Tibial artery (tissue), 4 donors: ENCODE results near the gene MCCC1.

Experiments
- DNase-seq, 2 donors: peaks; one replicate each; pipeline ENCODE4 v3.0.0-alpha.2; 2019
- H3K27ac ChIP-seq, 2 donors: fragments of 200-600 bp; sonication (generic) in 1 of 2; 1 replicate in 1 of 2; 2 replicates in 1 of 2; pipeline ENCODE4 v1.5.1; 2018 to 2019; ENCODE audit warnings: mild to moderate bottlenecking in 1 of 2
- H3K27me3 ChIP-seq, 2 donors: fragments of 200-600 bp; sonication (generic) in 1 of 2; one replicate each; pipeline versions ENCODE4 v1.5.1 to v1.6.0; 2016 to 2019
- H3K36me3 ChIP-seq, 3 donors: fragments of 200-600 bp; sonication (generic) in 2 of 3; one replicate each; pipeline ENCODE4 v1.5.1; 2016 to 2019; ENCODE audit warnings: mild to moderate bottlenecking in 2 of 3
- H3K4me1 ChIP-seq, 4 donors: fragments of 200-600 bp; sonication (generic) in 2 of 4; 1 replicate in 3 of 4; 2 replicates in 1 of 4; pipeline ENCODE4 v1.5.1; 2016 to 2019
- H3K4me3 ChIP-seq, 2 donors: fragments of 200-600 bp; sonication (generic) in 1 of 2; 1 replicate in 1 of 2; 2 replicates in 1 of 2; pipeline ENCODE4 v1.5.1; 2018 to 2019; ENCODE audit warnings: mild to moderate bottlenecking in 2 of 2
- H3K9me3 ChIP-seq, 3 donors: fragments of 200-600 bp; sonication (generic) in 1 of 3; one replicate each; pipeline ENCODE4 v1.5.1; 2016 to 2019
- CTCF ChIP-seq, 2 experiments: fragments of 200-600 bp in 1 of 2; fragments of 450-650 bp in 1 of 2; IDR thresholded peaks; one replicate each; pipeline ENCODE4 v1.5.1; 2017 to 2019; ENCODE audit warnings: antibody characterized with exemption in 2 of 2, mild to moderate bottlenecking in 1 of 2, moderate library complexity in 1 of 2
- intact Hi-C: fragments of 100-400 bp; cut with DNase I; formaldehyde crosslinking; loops from one replicate; pipeline ENCODE4 v1.15.0; 2023; ENCODE audit warnings: low total_unique reads

The MCCC1 gene

GRCh38 chr3:183044547-183045229, 54.6 kb downstream of the MCCC1 start:
- no peaks in the 10 kb centered on the region for H3K27me3 ChIP-seq
- peaks cover 0 to 11% (median 0%) of the 10 kb centered on the region in 4 donors for H3K4me1 ChIP-seq
- no peak overlapping the region for H3K27ac ChIP-seq
- H3K4me3 ChIP-seq = no peak overlapping the region
- TF ChIP-seq CTCF (IDR thresholded peaks at IDR 0.05) = no peak
- peaks cover 39 to 84% (median 48%) of the 10 kb centered on the region in 3 donors for H3K36me3 ChIP-seq
- no peak for DNase-seq
- H3K9me3 ChIP-seq = no peaks in the 10 kb centered on the region
- intact Hi-C loops = no loop called here

GRCh38 chr3:183038757-183039156, 60.5 kb downstream of the MCCC1 start:
- Histone ChIP-seq H3K27ac (no peak overlapping the region), H3K36me3 (peaks cover 47 to 85% (median 48%) of the 10 kb centered on the region in 3 donors), H3K4me1 (peaks cover 0 to 11% (median 0%) of the 10 kb centered on the region in 4 donors), H3K27me3 (no peaks in the 10 kb centered on the region), H3K4me3 (no peak overlapping the region), H3K9me3 (no peaks in the 10 kb centered on the region)
- intact Hi-C loops = no loop called here
- no peak for DNase-seq
- TF ChIP-seq CTCF (IDR thresholded peaks at IDR 0.05) = no peak

GRCh38 chr3:183038221-183038620, 61.1 kb downstream of the MCCC1 start:
- no peak for DNase-seq
- H3K27ac ChIP-seq = no peak overlapping the region
- no peaks in the 10 kb centered on the region for H3K27me3 ChIP-seq
- H3K36me3 ChIP-seq = peaks cover 47 to 85% (median 54%) of the 10 kb centered on the region in 3 donors
- H3K4me1 ChIP-seq = peaks cover 0 to 11% (median 0%) of the 10 kb centered on the region in 4 donors
- intact Hi-C loops = no loop called here
- H3K4me3 ChIP-seq = no peak overlapping the region
- no peaks in the 10 kb centered on the region for H3K9me3 ChIP-seq
- TF ChIP-seq CTCF (IDR thresholded peaks at IDR 0.05) = no peak

GRCh38 chr3:183033746-183034145, 65.5 kb downstream of the MCCC1 start:
- no peaks in the 10 kb centered on the region for H3K9me3 ChIP-seq
- TF ChIP-seq CTCF (IDR thresholded peaks at IDR 0.05) = no peak
- no peaks in the 10 kb centered on the region for H3K27me3 ChIP-seq
- no peaks in the 10 kb centered on the region for H3K4me1 ChIP-seq
- H3K4me3 ChIP-seq = no peak overlapping the region
- no peak for DNase-seq
- H3K27ac ChIP-seq = no peak overlapping the region
- peaks cover 62 to 90% (median 77%) of the 10 kb centered on the region in 3 donors for H3K36me3 ChIP-seq
- intact Hi-C loops = no loop called here

- H3K27ac ChIP-seq = no peak overlapping the region
- peaks cover 62 to 90% (median 77%) of the 10 kb centered on the region in 3 donors for H3K36me3 ChIP-seq
- TF ChIP-seq CTCF (IDR thresholded peaks at IDR 0.05) = no peak
- no peaks in the 10 kb centered on the region for H3K27me3 ChIP-seq
- DNase-seq = no peak
- intact Hi-C loops = no loop called here
- no peaks in the 10 kb centered on the region for H3K4me1 ChIP-seq
- H3K9me3 ChIP-seq = no peaks in the 10 kb centered on the region
- H3K4me3 ChIP-seq = no peak overlapping the region
These were observed 66.3 kb downstream of the MCCC1 start for GRCh38 chr3:183032880-183033555.
